ENCODE results near the gene HOXB13.

- TF ChIP-seq CTCF (conservative IDR thresholded peaks at IDR 0.05; ENCODE audit: low read length): no peak
- no peak for TF ChIP-seq EZH2phosphoT487 (IDR thresholded peaks at IDR 0.05; ENCODE audit: borderline replicate concordance, low read depth, low read length)
These were observed 4.9 kb downstream of the HOXB13 start for GRCh38 chr17:48723423-48724250.
